Retinal pigment epithelial cell (primary cell): ENCODE measurements around the gene TFAM.

Experiments used
- DNase-seq: peaks from one replicate; pipeline ENCODE4 v3.0.0-alpha.2; 2010; ENCODE audit warnings: low read depth
- H3K4me3 ChIP-seq: 2 replicates; pipeline ENCODE4 v1.5.1; 2011; ENCODE audit warnings: mild to moderate bottlenecking, low read length, control low read depth, moderate library complexity
- CTCF ChIP-seq: conservative IDR thresholded peaks from 2 replicates; pipeline ENCODE4 v1.5.1; 2011; ENCODE audit warnings: low read depth, low read length, control low read depth, inconsistent platforms

The TFAM gene

DNA sequence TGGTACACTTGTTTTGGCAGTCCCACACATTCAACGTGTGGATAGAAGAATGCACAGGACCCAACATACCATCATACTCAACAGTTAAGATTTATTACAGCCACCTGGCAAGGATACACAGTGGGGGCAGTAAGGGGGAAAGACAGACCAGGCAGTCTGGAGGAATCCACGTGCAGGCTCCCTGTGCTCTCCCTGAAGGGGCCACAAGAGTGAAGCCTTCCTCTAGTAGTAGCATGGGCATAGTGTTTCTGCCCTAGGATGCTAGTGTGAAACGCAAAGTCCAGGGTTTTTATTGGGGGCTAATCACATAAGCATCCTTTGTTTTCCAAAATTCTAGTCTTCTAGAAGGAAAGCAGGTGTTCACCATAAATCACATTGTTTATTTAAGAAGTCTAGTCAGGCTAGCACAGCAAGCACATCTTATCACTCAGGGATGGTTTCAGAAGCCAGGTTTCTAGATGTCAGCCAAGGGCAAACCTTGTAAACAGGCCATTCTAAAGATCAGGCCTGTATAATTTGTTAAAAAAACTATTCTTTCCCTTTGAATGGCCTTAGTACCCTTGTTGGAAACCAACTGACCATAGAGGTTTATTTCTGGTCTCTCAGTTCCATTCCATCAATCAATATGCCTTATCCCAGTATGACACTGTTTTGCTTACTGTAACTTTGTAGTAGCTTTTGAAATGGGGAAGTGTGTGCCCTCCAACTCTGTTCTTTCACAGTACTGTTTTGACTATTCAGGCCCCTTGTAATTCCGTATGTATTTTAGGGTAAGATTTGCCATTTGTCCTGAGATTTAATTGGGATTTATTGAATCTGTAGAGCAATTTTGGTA, 12.4 kb upstream of the TFAM start:
- DNase-seq: no peak
- no peak overlapping the region for H3K4me3 ChIP-seq
- no peak for TF ChIP-seq CTCF

DNA sequence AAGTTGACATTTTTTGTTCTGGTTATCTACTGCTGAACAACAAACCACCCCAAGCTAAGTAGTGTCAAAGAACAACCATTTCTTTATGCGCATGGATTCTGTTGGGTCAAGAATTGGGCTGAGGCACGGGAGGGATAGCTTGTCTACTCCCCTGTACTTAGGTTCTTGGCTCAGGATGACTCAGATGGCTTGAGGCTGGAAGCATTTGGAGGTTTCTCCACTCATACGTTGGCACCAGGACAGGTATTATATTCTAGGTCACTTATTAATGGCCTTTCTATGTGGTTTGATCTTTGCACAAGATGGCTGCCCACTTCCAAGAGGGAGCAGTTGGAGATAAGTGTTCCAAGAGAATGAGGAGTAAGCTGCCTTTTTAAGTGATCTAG, 11.8 kb upstream of the TFAM start:
- TF ChIP-seq CTCF: no peak
- DNase-seq: no peak
- no peak overlapping the region for H3K4me3 ChIP-seq

DNA sequence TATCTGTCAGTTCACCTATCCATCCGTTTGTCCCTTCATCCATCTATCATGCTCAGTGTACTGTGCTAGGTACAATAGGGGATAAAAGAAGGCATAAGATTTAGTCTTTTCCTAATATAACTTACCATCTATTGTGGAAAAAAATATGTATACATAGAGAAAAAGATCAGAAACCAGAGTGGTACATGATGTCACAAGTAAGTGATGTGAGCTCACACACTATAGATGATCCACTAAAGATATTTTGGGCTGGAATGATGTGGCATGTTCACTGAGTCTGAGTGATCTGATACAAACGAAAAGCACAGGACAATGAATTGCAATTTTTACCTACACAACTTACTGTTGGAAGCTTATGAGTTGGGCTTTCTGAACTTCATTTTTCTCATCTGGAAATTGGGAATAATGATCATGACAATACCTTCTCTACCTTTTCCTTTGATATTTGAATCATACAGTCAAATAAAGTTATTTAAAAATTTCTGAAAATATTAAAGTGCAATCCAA, 2.7 kb upstream of the TFAM start:
- no peak for DNase-seq
- H3K4me3 ChIP-seq: no peak overlapping the region
- TF ChIP-seq CTCF: no peak

DNA sequence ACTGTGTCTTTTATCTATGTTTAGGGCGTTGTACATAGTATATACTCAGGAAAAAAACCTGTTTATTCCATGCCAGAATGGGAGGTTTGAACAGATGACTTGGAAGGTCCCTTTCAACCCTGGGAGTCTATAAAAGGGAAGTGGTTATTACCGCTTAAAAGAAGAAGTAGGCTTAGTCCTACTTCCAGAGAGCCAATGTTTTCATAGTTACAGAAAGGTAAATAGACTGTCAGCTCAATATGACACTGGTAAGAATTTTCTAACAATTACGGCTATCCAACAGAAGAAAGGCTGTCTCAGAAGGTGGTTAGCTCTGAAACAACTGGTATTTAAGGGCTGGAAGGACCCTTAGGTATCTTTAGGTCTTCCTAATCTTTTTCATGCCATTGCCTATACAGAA, 1.1 kb upstream of the TFAM start:
- no peak for TF ChIP-seq CTCF
- peak overlapping the region; percentile 91 for H3K4me3 ChIP-seq
- no peak for DNase-seq

DNA sequence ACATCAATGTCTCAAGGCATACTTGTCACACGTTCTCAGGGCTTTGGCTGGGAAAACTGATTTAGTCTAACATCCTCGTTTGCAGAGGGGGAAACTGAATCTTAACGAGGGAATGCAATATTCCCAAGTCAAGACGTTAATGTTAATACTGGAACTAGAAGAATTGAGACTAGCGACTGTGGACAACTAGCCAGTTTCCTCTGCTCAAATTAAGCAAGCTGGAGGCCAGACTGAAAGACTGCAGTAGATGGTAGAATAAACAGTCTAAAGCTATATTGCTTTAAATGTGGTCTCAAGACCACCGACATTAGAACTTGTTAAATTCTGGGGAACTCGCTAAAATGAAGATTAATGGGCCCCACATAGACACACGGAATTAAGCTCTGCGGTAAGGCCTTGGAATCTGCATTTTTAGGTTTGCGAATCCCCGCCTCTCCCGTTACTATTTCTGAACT, 639 bp upstream of the TFAM start:
- no peak for TF ChIP-seq CTCF
- no peak for DNase-seq
- H3K4me3 ChIP-seq: peak overlapping the region; percentile 91

DNA sequence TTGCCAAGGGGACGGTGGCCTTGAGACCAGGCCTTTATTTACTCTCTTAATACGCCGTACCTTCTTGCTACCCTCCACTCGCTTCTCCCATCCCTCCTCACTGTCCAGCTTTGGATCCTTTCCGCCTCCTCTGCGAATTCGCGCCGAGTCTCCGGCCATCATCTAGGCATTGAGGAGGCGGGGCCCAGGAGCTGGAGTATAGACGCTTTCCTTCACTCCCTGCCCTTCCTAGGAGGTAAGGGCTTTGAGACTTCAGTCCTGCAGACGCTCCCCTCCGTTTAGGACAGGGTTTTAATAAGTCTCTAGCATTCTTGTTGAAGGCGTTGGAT, 538 bp downstream of the TFAM start:
- H3K4me3 ChIP-seq: peak overlapping the region; percentile 91
- DNase-seq: peak; percentile 4
- TF ChIP-seq CTCF: no peak

DNA sequence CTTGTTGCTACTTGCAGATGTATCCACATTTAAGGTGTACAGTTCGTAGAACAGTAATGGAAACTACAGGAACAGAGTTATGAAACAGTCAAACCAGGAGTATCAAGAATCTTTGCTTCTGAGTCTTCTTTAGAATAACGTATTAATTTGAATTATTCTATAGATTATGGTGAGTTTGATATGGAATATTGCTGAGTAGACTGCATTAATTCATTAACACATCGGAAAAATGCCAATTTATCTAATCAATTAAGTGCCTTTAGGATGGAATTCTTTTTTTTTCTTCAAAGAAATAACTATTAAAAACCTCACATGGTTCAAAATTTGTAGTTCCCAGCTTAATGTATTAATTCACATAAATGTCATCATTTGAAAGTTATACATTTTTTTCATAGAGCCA, 3.8 kb downstream of the TFAM start:
- H3K4me3 ChIP-seq: no peak overlapping the region
- no peak for TF ChIP-seq CTCF
- no peak for DNase-seq
